NT2/D1 (cell line): ENCODE data around the gene IP6K1.
A peak's percentile ranks its signal among the peaks of the same experiment; 100 is the strongest.

ENCODE experiments used
- DNase-seq: peaks from one replicate; pipeline ENCODE4 v3.0.0-alpha.2; 2011; ENCODE audit warnings: low read depth, low spot score
- H3K27me3 ChIP-seq: 2 replicates; pipeline ENCODE4 v1.6.0; 2011; ENCODE audit warnings: mild to moderate bottlenecking; ENCODE audit not compliant: insufficient read length, insufficient read depth
- H3K36me3 ChIP-seq: 2 replicates; pipeline ENCODE4 v1.6.1; 2011; ENCODE audit warnings: mild to moderate bottlenecking, low read length, mixed read lengths; ENCODE audit not compliant: insufficient read depth, insufficient read length
- H3K4me1 ChIP-seq: 2 replicates; pipeline ENCODE4 v1.5.1; 2011; ENCODE audit not compliant: insufficient read depth, insufficient read length
- H3K4me3 ChIP-seq: 2 replicates; pipeline ENCODE4 v1.5.1; 2011; ENCODE audit warnings: low read depth; ENCODE audit not compliant: insufficient read length
- H3K9ac ChIP-seq: 2 replicates; pipeline ENCODE4 v1.6.0; 2011; ENCODE audit warnings: low read depth; ENCODE audit not compliant: insufficient read length
- H3K9me3 ChIP-seq: 2 replicates; pipeline ENCODE4 v1.5.1; 2011; ENCODE audit warnings: mild to moderate bottlenecking, low read length; ENCODE audit not compliant: insufficient read depth
- SUZ12 ChIP-seq: IDR thresholded peaks from 2 replicates; pipeline ENCODE4 v1.6.1; 2011; ENCODE audit not compliant: insufficient read length, insufficient read depth; ENCODE audit errors: extremely low read depth
- YY1 ChIP-seq: IDR thresholded peaks from 2 replicates; pipeline ENCODE4 v1.6.1; 2011; ENCODE audit not compliant: insufficient read length, insufficient read depth
- ZNF274 ChIP-seq: IDR thresholded peaks from 2 replicates; pipeline ENCODE4 v1.6.1; 2011; ENCODE audit warnings: mild to moderate bottlenecking, low read depth, low read length

The IP6K1 gene

GRCh38 chr3:49725906-49726681 is 60.2 kb downstream of the IP6K1 start:
- Histone ChIP-seq H3K9ac (no peak overlapping the region), H3K36me3 (peaks cover 81% of the 10 kb centered on the region), H3K4me3 (no peak overlapping the region), H3K27me3 (no peaks in the 10 kb centered on the region), H3K9me3 (no peaks in the 10 kb centered on the region), H3K4me1 (peaks cover 12% of the 10 kb centered on the region)
- DNase-seq = no peak
- TF ChIP-seq YY1 (no peak), ZNF274 (no peak), SUZ12 (no peak)

- Histone ChIP-seq H3K36me3 (peaks cover 78% of the 10 kb centered on the region), H3K4me1 (peaks cover 12% of the 10 kb centered on the region), H3K9ac (peak overlapping the region; percentile 94), H3K4me3 (peak overlapping the region; percentile 74), H3K27me3 (no peaks in the 10 kb centered on the region), H3K9me3 (no peaks in the 10 kb centered on the region)
- TF ChIP-seq YY1 (no peak), SUZ12 (no peak), ZNF274 (no peak)
- DNase-seq = no peak
Measured at GRCh38 chr3:49724586-49724985, 61.8 kb downstream of the IP6K1 start.

GRCh38 chr3:49723628-49724551 is 62.5 kb downstream of the IP6K1 start, which contains the start of gene GMPPB:
TSS of gene GMPPB (minus strand) at chr3:49723951. CDS start at chr3:49723726, 225 bp downstream.
- Histone ChIP-seq H3K9me3 (no peaks in the 10 kb centered on the region), H3K27me3 (no peaks in the 10 kb centered on the region), H3K36me3 (peaks cover 78% of the 10 kb centered on the region), H3K4me1 (peaks cover 17% of the 10 kb centered on the region), H3K4me3 (peak within 1 kb of the TSS; percentile 99), H3K9ac (peak within 1 kb of the TSS; percentile 99)
- DNase-seq = peak; percentile 96
- TF ChIP-seq SUZ12 (no peak), YY1 (no peak), ZNF274 (no peak)

- Histone ChIP-seq H3K4me3 (peak overlapping the region; percentile 99), H3K9ac (peak overlapping the region; percentile 99), H3K36me3 (peaks cover 79% of the 10 kb centered on the region), H3K27me3 (no peaks in the 10 kb centered on the region), H3K4me1 (peaks cover 24% of the 10 kb centered on the region), H3K9me3 (no peaks in the 10 kb centered on the region)
- no peak for DNase-seq
- TF ChIP-seq SUZ12 (no peak), YY1 (no peak), ZNF274 (no peak)
Measured at GRCh38 chr3:49723296-49723627, 63.1 kb downstream of the IP6K1 start.

- no peak for DNase-seq
- H3K9me3 ChIP-seq = no peaks in the 10 kb centered on the region
- H3K36me3 ChIP-seq = peaks cover 79% of the 10 kb centered on the region
- no peaks in the 10 kb centered on the region for H3K27me3 ChIP-seq
- peak overlapping the region; percentile 99 for H3K9ac ChIP-seq
- peak overlapping the region; percentile 99 for H3K4me3 ChIP-seq
- TF ChIP-seq SUZ12 (no peak), ZNF274 (no peak), YY1 (no peak)
- peaks cover 27% of the 10 kb centered on the region for H3K4me1 ChIP-seq
Measured at GRCh38 chr3:49722896-49723295, 63.4 kb downstream of the IP6K1 start.

GRCh38 chr3:49721896-49722781 is 64.2 kb downstream of the IP6K1 start:
- TF ChIP-seq YY1 = no peak
- TF ChIP-seq ZNF274 = no peak
- TF ChIP-seq SUZ12 = no peak
- Histone ChIP-seq H3K27me3 (no peaks in the 10 kb centered on the region), H3K4me3 (peak overlapping the region; percentile 99), H3K9ac (peak overlapping the region; percentile 99), H3K4me1 (peaks cover 31% of the 10 kb centered on the region), H3K9me3 (no peaks in the 10 kb centered on the region), H3K36me3 (peaks cover 79% of the 10 kb centered on the region)
- no peak for DNase-seq
